Brain pericyte (primary cell): Measurements from ENCODE around the gene TP53.
"Not testable (repeated sequence)": the region's sequence is repeated elsewhere in the genome, so short reads cannot be mapped to it uniquely, and the experiment has no call there.

ENCODE experiments used
- DNase-seq: peaks from one replicate; pipeline ENCODE4 v3.0.0-alpha.2; 2012; ENCODE audit warnings: low read depth, low spot score

TP53 gene

GRCh38 chr17:7676533-7676932 is 10.8 kb downstream of the TP53 start:
- no peak for DNase-seq

- DNase-seq: no peak
These were observed 12.4 kb downstream of the TP53 start for GRCh38 chr17:7674934-7675333.

GRCh38 chr17:7673239-7673638 is 14.1 kb downstream of the TP53 start:
- DNase-seq: no peak

- DNase-seq: no peak
These were observed 18.8 kb downstream of the TP53 start for GRCh38 chr17:7668482-7668881.

- no peak for DNase-seq
These were observed 19.5 kb downstream of the TP53 start for GRCh38 chr17:7667656-7668406.

- DNase-seq: no peak
These were observed 30.2 kb downstream of the TP53 start for GRCh38 chr17:7656958-7657609.

GRCh38 chr17:7655541-7655840 is 31.8 kb downstream of the TP53 start:
- no peak for DNase-seq

GRCh38 chr17:7654832-7655540 is 32.3 kb downstream of the TP53 start:
- DNase-seq: no peak

GRCh38 chr17:7652388-7653356 is 34.6 kb downstream of the TP53 start:
- no peak for DNase-seq

GRCh38 chr17:7651665-7652387 is 35.5 kb downstream of the TP53 start:
- DNase-seq: no peak

GRCh38 chr17:7651097-7651664 is 36.1 kb downstream of the TP53 start:
- DNase-seq: no peak

- no peak for DNase-seq
These were observed 36.7 kb downstream of the TP53 start, which contains the start of gene ATP1B2 for GRCh38 chr17:7650509-7651096. Gene ATP1B2, plus strand, starts transcription at chr17:7650926. Its CDS starts 593 bp downstream, at chr17:7651519.

- DNase-seq: no peak
These were observed 40.3 kb downstream of the TP53 start for GRCh38 chr17:7647018-7647417.

GRCh38 chr17:7646457-7646856 is 40.8 kb downstream of the TP53 start:
- no peak for DNase-seq

GRCh38 chr17:7644775-7645174 is 42.5 kb downstream of the TP53 start:
- no peak for DNase-seq

- not testable (repeated sequence) for DNase-seq
These were observed 45.7 kb downstream of the TP53 start for GRCh38 chr17:7641635-7642034.

GRCh38 chr17:7640783-7641182 is 46.5 kb downstream of the TP53 start:
- DNase-seq: no peak

GRCh38 chr17:7636163-7636562 is 51.1 kb downstream of the TP53 start:
- DNase-seq: no peak

- no peak for DNase-seq
These were observed 52.9 kb downstream of the TP53 start for GRCh38 chr17:7634384-7634783.

- DNase-seq: no peak
These were observed 54.2 kb downstream of the TP53 start for GRCh38 chr17:7633093-7633492.
